GM21576 (cell line): ENCODE results near the gene WDR31.
"Not testable (repeated sequence)": the region's sequence is repeated elsewhere in the genome, so short reads cannot be mapped to it uniquely, and the experiment has no call there.

Source experiments
- ATAC-seq: cut with Tn5 transposase; IDR thresholded peaks from one replicate; pipeline ENCODE4 v1.9.1; 2021; ENCODE audit warnings: mild to moderate bottlenecking, moderate library complexity; ENCODE audit not compliant: unreplicated experiment

The WDR31 gene

DNA sequence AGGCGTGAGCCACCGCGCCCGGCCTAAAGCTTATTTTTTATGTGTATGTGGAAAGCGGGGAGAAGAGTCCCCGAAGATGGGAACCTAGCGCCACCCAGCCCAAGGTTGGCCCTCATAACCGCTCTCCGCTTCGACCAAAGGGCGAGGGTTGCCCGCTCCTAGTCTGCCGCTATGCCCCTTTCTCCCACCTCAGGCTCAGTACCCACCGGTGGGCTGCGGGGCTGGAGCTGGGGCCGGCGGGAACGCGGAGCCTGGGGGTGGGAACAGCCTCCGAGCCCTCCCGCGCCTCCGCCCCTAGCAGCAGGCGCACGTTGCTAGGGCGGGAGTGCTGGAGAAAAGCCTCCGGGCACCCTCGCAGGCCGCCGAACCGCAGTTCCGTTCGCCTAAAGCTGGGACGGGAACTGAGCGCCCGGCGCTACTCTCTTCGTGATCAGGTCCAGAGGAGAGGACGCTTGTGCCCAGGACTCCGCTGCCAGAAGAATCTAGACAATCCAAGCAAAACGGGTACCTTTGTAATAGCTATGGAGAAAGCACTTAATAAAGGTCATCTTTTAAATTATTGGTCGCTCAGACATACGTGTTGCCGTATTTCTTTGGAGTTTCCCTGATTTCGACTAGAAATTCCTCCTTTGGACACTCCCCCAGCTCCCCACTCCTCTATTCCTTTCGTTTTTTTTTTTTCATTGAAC, at the start of gene WDR31:
Gene WDR31, minus strand, starts transcription at position 265 of the 689 bp plus-strand sequence. CDS start 8,253 bp downstream, outside the sequence.
- peak; percentile 97 for ATAC-seq

DNA sequence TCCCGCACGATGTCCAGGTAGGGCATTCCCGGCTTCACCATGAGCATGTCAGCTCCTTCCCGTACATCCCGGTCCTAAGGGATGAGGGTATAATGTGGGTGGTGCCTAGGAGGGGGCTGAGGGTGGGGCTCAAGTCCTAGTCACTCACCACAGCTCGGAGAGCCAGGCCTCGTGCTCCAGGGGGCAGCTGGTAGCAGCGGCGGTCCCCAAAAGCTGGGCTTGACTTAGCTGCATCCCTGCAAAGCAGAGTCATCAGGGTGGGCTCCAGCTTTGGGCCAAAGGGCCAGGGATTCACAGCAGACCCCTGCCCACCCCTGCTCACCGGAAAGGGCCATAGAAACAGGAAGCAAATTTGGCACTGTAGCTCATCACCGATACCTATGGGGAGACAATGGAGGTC, 49.4 kb upstream of the WDR31 start:
- no peak for ATAC-seq

DNA sequence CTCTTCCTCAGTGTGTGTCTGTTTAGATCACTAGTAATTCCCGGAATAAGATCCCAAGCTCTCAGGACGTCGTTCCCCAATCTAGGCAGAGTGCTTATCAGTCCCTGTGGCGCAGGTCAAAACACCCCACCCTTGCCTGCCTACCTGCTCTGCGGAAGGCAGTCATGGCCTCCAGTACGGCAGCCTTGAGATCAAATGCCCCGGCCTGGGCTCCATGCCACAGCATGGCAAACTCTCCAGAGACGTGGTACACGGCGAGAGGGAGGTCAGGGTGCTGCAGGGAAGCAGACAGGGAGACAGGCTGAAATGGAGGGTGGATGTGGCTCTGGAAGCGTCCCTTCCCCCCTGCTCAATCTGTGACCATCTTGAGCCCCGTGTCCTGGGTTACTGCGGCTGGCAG, 48.8 kb upstream of the WDR31 start:
- no peak for ATAC-seq

DNA sequence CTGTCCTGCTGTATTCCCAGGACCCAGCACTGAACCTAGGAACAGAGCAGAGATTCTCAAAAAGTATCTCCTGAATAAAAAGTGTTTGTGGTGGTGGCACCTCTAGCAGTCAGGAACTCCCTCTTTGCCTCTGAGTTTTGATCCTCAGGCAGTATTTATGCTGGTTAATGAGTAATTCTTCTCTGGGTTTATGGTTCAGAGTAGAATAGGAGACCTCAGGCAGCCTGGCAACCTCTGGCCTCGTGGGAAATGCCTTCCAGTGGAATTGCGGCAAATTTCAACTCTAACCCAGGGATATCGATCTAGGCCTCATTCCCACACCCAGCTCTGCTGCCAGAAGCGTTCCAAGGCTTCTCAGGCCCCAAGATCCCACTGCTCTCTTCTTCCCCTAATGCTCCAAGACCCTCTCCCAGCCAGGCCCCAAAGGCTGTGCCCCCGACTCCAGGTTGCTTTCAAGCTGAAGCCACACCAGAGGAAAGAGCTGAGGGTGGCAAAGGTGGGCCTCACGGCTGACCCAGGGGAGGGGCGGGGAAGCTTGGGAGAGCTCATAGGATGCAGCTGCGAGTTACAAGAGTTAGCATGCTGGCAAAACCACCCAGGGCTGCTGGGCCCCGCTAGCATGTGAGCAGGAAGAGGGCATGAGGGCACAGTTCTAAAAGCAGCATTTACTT, 47.6 kb upstream of the WDR31 start:
- ATAC-seq: no peak

DNA sequence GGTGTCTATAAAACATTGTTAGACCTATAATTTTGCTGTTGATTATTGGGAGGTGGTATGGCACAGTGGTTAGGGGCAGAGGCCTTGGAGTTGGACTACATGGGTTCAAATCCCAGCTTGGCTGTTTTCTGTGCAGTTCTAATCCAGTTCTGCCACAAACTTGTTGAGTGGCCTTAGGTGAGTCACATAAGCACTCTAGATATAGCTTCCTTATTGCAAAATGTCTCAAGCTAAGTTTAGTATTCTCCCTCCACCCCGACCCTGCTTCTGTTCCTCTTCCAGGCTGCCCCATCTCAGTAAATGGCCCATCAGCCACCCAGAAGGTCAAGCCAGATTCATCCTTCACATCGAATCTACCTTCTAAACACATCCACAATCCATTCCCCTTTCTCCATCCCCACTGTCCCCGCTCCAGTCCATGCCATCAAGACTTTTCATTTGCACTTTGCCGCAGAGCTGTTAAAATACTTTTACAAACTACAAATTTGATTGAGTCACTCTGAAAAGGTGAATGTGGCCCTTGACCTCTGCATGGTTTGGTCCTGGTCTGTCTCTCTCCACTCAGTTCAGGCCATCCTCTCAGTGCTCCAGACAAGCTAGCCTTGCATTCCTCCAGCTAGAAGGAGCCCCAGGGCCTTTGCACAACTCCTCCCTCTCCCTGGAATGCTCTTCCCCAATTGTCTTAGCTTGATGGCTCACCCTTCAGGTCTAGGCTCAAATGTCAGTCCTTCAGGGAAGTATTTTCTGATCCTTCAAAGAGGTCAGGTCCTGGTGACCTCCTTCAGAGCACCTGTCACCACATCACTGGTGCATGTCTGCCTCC, 46.7 kb upstream of the WDR31 start:
- no peak for ATAC-seq

DNA sequence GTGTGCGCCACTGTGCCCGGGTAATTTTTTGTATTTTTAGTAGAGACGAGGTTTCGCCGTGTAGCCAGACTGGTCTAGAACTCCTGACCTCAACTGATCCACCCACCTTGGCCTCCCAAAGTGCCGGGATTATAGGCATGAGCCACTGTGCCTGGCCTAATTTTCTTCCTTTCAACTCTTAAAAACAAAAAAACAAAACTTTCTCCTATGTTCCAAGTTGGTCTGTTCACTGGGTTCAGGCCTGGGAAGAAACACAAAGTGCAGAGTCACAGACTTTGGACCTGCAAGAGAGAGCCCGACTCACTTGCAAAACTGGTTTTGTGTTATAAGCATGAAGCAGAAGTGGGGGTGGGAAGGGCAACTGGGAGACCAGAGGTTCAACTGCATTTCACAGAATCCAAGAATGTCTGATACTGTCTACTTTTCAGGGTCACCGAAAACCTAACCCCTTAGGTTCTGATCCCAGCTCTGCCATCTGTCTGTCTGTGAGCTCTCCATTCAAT, 41.9 kb upstream of the WDR31 start:
- no peak for ATAC-seq

DNA sequence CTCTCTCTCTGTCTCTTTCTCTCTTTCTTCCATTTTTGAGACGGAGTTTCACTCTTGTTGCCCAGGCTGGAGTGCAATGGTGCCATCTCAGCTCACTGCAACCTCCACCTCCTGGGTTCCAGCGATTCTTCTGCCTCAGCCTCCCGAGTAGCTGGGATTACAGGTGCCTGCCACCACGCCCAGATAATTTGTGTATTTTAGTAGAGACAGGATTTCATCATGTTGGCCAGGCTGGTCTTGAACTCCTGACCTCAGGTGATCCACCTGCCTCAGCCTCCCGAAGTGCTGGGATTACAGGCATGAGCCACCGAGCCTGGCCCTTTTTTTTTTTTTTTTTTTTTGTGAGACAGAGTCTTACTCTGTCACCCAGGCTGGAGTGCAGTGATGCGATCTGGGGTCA, 41.4 kb upstream of the WDR31 start:
- not testable (repeated sequence) for ATAC-seq

DNA sequence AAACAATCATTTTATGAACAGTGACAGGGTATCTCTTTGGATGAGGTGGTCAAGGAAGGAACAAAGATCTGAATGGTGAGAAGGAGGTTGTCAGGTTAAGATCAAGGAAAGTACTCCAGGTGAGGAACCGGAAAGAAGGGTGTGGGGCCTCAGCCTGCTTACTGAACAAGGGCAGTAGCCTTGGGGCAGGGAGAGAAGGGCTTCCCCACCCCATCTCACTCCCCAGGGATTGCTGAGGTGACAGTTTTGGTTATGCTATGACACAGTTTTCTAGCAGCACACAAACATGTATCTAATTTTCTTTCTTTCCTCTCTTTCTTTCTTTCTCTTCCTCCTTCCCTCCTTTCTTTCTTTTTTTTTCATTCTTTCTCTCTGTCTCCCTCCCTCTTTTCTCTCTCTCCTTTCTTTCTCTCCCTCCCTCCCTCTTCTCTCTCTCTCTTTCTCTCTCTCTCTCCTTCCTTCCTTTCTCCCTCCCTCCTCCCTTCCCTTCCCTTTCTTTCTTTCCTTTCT, 40.8 kb upstream of the WDR31 start:
- peak; percentile 72 for ATAC-seq

DNA sequence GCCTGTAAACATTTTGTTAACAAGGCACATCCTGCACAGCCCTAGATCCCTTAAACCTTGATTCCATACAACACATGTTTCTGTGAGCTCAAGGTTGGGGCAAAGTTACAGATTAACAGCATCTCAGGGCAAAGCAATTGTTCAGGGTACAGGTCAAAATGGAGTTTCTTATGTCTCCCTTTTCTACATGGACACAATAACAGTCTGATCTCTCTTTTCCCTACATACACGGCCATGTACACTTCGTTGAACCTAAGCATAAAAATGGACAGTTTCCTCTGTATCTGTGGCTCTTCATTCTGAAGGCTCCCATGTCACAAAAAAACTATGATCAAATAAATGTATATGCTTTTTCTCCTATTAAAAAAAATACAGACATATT, 39.7 kb upstream of the WDR31 start:
- ATAC-seq: not testable (repeated sequence)

DNA sequence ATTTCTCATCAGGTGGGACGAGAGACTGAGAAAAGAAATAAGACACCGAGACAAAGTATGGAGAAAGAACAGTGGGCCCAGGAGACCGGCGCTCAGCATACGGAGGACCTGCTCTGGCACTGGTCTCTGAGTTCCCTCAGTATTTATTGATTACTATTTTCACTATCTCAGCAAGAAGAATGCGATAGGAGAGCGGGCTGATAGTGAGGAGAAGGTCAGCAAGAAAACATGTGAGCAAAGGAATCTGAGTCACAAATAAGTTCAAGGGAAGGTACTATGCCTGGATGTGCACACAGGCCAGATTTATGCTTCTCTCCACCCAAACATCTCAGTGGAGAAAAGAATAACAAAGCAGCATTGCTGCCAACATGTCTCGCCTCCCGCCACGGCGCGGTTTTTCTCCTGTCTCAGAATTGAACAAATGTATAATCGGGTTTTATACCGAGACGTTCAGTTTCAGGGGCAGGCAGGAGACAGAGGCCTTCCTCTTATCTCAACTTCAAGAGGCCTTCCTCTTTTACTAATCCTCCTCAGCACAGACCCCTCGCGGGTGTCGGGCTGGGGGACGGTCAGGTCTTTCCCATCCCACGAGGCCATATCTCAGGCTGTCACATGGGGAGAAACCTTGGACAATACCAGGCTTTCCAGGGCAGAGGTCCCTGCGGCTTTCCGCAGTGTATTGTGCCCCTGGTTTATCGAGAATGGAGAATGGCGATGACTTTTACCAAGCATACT, 39.2 kb upstream of the WDR31 start:
- not testable (repeated sequence) for ATAC-seq

DNA sequence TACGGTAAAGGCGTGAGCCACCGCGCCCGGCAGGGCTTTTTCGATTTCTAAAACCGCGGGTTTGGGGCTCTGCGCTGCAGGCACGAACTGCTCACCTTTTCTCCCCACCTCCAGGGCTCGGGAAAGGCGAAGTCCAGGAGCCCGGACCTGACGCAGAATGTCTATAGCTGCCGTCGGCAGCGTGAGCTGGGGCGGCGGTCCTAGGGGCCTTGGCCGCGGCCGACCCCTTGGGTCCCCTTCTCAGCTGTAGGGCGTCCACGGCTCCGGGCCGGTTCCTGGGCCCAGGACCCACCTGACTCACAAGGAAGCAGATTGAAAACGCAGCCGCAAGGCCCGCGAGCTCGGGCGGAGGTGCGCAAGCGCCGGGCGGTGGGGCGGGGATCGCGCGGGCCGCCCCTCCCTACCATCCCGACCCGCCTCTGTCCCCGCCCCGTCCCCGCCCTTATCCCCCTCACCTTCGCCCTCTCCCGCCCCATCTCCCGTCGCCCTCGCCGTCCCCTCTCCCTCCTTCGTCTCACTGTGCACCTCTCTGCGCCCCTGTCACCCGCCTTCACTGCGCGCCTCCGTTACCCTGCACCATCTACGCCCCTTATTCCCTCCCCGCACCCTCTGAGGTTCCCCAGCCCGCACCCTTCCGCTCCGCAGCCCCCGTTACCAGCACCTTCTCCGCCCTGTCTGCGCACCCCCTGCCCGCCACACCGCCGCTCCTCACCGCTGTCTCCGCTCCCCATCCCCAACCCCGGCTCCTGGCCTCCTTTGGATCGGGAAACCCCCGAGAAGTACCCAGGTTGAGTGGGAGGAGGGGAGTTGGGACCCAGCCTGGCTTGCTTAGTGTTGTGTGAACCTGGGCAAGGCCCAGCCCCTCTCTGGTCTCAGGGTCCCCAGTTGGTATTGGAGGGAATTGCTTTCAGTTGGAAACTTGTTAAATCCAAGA, 36.8 kb upstream of the WDR31 start, which contains the start of gene HDHD3:
Gene HDHD3, minus strand, starts transcription at position 353 of the 934 bp plus-strand sequence. CDS start 2,632 bp downstream, outside the sequence.
- peak; percentile 71 for ATAC-seq

DNA sequence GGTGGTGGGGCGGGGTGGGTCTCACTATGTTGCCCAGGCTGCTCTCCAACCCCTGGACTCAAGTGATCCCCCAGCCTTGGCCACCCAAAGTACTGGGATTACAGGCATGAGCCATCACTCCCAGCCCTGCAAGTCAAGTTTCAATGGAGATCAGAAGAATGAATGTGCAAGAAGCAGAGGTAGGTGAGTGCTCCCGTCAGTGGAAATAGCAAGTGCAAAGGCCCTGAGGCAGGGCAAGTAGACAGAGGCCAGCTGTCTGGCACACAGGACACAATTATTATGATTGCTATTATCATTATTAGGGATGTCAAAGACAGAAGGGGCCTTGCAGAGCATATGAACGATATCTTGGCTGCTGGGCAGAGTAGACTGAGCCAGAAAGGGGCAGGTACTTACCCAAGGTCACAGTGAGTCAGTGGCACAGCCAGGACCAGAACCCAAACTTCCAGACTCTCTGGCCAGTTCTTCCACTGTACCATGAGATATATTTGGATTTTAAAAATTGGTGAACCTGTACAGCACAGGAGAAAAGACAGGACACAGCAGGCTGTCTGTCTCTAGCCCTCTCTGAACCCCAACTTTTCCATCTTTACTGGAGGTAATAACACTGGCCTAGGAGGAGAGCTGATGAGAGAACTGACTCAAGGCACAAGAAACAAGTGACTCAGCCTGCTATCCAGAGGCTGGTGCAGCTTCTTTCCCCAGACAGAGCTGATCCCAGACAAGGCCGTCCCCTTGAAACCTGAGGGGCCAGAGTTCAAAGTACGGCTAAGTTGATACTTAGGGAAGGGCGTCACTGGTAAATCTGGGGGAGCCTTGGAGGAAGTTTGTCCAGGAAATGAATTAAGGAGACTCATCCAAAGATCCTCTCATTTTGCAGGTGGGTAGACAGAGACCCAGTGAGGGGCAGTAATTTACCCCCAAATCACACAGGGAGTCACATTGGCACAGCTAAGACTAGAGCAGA, 35.3 kb upstream of the WDR31 start:
- ATAC-seq: no peak

DNA sequence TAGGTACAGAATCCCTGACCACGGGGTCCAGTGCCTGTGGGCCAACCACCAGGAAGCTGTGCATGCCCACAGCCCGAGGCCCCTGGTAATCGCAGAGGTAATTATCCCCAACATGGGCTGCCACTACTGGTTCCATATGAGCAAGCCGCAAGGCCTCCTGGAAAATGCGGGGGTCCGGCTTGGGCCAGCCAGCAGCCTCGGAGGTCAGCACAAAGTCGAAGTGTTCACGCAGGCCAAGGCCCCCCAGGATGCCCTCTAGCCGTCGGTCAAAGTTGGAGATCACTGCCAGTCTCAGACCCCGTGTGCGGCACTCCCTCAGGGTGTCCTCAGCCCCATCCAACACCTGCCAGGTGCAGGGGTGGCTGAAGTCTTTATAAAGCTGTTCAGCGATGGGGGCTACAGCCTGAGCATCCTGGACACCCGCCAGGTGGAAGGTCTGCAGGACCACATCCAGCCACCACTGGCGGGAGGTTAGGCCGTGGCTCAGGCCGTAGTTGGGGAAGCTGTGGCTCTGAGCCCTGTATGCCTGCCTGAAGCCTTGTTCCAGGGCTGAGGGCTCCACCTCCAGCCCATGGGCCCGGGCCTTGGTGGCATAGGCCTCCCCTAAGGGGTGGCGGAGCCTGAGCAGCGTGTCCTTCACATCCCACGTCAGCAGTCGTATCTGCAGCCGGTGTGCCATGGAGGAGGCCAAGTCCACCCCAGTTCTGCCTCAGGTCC, 33.8 kb upstream of the WDR31 start:
- ATAC-seq: no peak

DNA sequence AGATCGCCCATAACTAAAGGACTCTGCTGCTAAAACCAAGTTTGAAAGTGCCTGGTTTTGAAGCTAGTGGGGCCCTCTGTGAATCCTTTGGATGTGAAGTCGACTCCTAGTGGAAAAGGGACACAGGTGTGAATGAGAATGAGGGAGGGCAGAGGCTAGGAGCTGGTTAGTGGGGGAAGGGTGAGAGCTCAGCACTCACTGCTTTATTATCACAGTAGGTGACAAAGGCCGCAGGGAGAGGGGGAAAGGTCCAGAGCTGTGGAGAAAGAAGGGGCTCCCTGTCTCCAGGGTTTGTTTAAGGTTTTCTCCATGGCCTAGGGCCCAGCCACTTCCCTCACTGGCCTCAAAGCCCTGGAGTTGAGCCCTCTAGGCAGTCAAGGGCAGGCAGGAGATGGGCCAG, 33.2 kb upstream of the WDR31 start:
- ATAC-seq: no peak

DNA sequence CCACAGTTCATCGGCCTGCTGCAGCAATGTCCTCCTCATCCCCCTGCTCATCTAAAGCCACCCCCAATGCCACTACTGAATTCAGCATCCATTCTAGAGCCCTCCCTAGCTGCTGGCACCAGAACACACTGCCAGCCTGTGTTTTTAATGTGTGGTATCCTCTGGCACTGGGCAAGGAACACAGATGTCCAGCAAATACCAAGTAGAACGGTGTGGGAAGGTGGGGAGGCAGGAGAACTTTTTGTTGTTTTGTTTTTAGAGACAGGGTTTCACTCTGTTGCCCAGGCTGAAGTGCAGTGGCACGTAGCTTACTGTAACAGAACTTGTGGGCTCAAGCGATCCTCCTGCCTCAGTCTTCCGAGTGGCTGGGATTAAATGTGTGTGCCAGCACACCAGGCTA, 32.0 kb upstream of the WDR31 start:
- ATAC-seq: no peak

DNA sequence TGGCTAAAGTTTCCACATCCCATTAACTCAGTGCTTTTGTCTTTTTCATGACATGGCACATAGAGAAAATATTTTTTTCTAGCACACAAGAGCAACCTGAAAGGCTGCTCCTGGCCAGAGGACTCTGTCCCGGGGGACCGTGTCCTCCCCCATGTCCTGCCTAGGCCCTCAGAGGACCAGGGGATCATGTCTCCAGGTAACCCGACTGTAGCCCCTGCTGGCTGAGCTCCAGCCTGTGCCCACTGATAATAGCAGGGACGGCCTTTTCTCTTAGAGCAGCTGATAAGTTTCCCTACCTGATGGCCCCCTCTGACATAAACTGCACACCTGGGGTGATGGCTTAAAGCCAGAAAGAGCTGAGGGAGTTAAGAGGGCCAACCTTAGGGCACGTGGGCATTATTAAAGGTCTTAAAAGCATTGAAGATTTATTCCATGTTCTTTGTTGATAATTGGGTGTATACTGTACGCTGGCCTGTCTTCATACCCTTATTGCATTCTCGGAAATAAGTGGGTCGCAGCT, 30.8 kb upstream of the WDR31 start:
- ATAC-seq: no peak

DNA sequence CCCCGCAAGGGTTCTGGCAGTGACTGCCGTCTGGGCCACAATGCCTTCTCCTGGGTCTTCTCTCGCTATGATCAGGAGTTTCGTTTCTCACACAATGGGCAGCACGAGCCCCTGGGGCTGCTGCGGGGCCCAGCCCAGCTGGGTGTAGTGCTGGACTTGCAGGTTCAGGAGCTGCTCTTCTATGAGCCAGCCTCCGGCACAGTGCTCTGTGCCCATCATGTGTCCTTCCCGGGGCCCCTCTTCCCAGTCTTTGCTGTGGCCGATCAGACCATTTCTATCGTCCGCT, 29.7 kb upstream of the WDR31 start:
- no peak for ATAC-seq
